ENCODE measurements around the gene SH3GL3.

Gene SH3GL3

DNA sequence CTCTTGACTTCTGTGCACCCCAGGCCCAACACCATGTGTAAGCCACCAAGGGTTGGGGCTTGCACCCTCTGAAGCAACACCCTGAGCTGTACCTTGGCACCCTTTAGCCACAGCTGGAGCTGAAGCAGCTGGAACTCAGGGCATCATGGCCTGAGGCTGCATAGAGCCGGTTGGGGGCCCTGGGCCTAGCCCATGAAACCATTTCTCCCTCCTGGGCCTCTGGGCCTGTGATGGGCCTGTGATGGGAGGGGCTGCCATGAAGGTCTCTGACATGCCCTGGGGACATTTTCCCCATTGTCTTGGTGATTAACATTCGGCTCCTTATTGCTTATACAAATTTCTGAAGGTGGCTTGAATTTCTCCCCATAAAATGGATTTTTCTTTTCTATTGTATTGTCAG, 184.4 kb downstream of the SH3GL3 start:
- no peak for DNase-seq

DNA sequence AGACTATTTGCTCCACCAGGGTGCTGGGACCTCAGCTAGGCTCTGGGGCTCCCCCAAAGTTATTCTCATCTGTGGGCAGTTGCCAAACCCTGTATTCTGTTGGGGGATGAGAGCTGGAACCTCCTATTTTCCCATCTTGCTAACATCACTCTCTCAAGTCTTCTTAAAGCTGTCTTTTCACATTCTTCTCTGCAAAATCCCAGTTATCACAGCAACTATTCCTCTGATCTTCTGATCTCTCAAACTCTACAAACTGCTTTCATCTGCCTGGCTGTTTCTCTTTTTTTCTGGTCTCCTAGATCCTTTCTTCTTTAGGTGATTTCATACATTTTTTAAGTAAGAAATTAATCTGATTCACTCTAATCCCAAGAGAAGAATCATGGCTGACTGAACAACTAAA, 196.1 kb downstream of the SH3GL3 start:
- DNase-seq = no peak

DNA sequence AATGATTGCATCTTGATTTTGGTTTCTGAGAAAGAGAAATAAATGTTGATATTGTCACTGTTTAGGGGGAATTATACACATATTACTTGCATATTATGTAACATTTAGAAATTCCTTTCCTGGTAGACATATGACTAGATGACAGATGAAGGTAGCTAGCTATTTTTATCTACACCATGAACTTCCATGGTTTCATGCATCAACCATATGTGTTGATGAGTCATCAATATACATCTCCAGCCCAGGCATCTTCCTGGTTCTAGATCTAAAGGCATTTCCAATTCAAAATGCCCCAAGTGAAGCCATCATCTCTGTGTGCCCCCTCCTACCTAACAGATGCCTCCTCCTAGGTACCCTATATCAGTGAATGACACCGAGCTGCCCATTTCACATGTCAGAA, 197.3 kb downstream of the SH3GL3 start:
- no peak for DNase-seq

- DNase-seq = no peak
Measured at GRCh38 chr15:83650831-83651230, 203.7 kb downstream of the SH3GL3 start.

DNA sequence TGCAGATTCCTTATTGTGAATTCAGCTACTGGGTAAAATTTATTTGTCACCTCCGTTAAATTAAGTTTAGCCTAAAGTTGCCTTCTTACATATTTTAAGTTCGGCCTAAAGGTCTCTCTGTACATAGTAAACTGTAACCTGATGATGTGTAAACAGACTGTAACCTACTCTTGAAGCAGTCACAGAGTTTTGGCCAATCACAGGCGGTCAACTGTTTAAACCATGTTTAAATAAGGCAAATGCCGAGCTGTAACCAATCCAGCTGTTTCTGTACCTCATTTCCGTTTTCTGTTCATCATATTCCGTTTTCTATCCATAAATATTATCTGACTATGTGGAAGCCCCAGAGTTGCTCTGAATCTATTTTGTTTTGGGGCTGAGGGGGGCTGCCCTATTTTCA, 204.4 kb downstream of the SH3GL3 start:
- no peak for DNase-seq

DNA sequence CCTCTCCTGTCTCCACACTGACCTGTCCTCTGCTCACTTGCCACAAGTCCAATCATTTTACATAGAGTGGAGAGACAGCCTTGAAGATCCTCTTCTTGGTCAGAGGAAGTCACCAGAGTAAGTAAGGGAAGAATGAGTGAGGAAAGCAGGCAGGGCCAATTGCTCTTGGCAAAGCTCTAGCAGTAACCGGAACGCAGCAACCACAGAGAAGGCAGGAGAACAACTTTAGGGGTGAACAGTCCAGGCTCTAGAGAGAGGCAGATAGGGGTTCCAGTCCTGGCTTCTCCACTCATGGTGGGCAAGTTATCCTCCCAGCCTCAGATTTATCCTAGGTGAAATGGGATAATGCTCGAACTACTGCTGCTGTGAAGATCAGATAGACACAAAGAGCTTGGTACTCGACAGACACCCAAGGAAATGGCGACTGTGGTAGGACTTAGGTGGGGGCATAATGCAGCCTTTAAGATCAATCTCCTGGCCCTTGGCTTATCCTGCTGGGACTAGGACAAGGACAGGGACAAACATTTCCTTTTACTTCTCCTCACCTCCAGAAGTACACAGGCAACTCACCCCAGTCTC, 205.6 kb downstream of the SH3GL3 start:
- DNase-seq = no peak

DNA sequence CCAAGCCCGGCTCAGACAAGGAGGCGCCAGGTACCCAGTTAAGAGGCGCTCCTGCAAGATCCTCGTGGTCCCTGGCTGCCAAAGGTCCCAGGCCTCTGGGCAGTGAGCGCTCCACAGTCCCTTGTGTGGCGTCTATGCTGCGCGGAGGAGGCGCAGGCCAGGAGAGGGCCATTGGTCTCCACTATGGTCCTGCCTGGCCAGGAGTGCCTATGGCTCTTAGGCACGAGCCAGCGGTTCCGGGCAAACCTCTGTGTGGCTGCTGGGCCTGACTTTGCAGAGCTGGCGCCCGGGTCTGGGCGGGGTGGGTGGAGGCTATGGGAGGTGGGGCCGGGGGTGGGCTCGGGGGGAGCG, 206.1 kb downstream of the SH3GL3 start:
- no peak for DNase-seq

DNA sequence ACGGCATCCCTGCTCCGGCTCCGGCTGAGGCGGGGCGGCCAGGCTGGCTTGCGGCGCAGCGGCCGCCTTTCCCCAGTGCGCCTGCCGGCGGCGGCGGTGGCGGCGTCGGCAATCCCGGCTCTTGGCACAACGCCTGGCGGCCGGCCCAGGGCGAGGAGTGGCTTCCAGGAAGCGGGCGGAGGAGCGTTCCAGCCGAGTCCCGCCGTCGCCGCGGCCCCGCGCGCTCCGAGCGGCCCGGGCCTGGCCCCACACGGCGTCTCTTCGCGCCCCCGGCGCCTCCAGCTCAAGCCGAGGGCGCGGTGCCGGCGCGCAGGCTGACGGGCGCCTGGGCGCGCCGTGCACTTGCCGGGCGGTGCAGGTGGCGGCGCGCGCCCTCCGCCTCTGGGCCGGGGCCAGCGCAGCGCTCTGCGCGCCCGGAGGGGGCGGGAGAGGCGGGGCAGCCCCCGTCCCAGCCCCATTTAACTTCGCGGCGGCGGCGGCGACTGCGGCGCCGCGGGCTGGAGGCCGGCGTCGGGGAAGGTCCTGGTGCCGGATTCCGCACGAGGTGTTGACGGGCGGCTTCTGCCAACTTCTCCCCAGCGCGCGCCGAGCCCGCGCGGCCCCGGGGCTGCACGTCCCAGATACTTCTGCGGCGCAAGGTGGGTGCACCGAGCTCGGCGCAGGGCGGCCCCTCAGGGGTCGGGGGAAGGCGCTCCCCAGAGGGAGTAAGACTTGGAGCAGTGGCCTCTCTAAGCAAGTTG, 206.7 kb downstream of the SH3GL3 start, which contains the start of gene ADAMTSL3:
ADAMTSL3 (plus strand) TSS at position 485 of the 740 bp plus-strand sequence. CDS start 1,639 bp downstream, outside the sequence.
- DNase-seq = no peak

- DNase-seq = no peak
Measured at GRCh38 chr15:83654379-83655236, 207.5 kb downstream of the SH3GL3 start.

- DNase-seq = no peak
Measured at GRCh38 chr15:83655237-83655616, 208.1 kb downstream of the SH3GL3 start.

GRCh38 chr15:83656192-83656591, 209.1 kb downstream of the SH3GL3 start:
- no peak for DNase-seq

- DNase-seq = no peak
Measured at GRCh38 chr15:83656943-83657528, 209.9 kb downstream of the SH3GL3 start.

- DNase-seq = no peak
Measured at GRCh38 chr15:83657549-83657948, 210.4 kb downstream of the SH3GL3 start.

DNA sequence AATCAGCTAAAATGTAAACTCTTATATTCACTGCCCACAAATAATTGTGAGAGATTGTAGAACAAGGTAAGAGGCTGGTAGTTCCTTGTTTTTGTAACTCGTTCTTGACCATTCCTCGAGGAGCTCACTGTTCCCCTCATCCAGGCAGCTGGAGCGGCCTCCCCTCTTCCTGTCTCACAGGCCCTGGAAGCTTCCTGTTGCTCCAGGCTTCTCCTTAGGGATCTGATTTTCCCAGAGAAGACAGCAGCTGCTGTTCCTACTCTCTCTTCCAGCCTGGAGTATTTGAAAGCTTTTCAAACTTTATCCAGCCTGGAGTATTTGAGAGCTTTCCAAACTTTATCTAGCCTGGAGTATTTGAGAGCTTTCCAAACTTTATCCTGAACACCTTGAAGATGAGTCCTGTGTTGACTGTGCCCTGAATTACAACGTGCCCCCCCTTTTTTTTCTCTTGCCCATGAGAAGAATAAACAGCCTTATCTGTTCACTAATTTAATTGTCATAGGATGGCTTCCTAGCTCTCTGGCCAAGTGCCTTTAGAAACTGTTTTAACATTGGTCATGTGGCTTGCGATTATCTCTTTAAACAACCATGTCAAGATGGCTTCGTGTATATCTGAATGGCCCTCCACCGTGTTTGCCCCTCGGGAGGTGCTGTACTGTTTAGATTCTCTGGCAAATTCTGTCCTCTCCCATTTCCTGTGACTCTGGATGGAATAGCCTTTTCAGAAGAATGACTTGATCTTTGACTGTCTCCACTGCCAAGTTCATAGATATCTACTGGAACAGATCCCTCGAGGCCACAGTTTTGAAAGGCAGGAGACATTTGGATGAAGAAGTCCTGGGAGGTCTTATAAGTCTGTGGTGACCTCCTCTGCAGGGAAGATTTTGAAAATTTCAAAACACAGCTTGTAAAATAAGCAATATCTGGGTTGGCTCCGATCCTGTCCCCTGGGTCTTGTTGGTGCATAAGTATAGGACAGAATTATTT, 211.6 kb downstream of the SH3GL3 start:
- no peak for DNase-seq

DNA sequence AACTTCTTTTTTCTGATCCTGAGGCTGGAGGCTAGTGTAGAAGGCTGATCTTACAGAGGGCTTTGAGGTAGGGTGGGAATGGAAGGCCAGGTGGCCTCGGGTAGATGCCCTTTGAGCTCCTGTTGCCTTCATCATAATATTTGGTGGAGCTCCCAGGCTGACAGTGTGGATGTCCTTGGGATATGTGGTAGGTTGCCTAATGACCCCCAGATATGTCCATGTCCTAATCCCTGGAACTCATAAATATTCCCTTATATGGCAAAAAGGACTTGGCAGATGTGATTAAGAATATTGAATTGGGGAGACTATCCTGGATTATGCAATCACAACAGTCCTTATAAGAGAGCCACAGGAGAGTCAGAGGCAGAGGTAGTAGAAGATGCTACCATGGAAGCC, 212.3 kb downstream of the SH3GL3 start:
- no peak for DNase-seq

DNA sequence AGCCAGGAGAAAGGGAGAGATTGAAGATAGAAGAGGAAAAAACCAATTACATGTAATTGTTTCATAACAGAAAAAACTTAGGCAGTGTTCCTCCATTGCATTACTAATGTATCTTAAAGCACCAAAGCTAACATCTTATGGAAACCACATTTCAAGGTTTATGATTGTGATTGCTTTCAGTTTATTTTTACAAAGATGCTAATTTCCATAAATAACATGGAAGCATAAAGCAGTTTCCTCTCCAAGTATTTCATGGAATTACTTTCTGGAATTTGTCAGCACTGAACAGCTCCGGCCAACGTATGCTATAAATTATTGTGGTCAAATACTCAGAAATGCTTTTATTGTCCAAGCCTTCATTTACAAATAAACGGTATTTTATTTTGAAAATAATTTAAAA, 218.3 kb downstream of the SH3GL3 start:
- no peak for DNase-seq
